GM12864 (cell line): ENCODE results near the gene SBDS.
"Not testable (repeated sequence)": the region's sequence is repeated elsewhere in the genome, so short reads cannot be mapped to it uniquely, and the experiment has no call there.

Experiments used
- DNase-seq: peaks from one replicate; pipeline ENCODE4 v3.0.0-alpha.2; 2011; ENCODE audit warnings: low read depth
- H3K4me3 ChIP-seq: 2 replicates; pipeline ENCODE4 v1.5.1; 2011; ENCODE audit warnings: mild to moderate bottlenecking, low read depth, low read length, control low read depth
- TF ChIP-seq, protein P1 (sequence below): IDR thresholded peaks from 2 replicates; pipeline ENCODE4 v1.5.1; 2011; ENCODE audit warnings: low read depth, mild to moderate bottlenecking, moderate library complexity, low read length, control low read depth, inconsistent platforms; ENCODE audit errors: missing control alignments

Gene SBDS

DNA sequence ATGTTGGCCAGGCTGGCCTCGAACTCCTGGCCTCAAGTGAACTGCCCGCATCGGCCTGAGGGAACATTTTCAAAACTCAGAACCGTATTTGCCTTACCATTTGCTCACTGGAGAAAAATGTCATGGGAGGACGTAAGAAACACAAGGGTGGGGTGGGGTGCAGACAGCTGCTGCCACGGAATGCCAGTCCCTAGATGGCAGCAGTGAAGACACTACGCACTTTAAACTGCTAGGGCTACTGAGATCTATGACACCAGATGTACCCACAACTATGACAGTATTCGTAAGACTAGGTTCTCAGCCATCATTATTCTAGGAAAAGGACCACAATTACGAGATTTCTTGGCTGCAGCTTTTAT lies 716 bp downstream of the SBDS start:
- TF ChIP-seq, protein P1, sequence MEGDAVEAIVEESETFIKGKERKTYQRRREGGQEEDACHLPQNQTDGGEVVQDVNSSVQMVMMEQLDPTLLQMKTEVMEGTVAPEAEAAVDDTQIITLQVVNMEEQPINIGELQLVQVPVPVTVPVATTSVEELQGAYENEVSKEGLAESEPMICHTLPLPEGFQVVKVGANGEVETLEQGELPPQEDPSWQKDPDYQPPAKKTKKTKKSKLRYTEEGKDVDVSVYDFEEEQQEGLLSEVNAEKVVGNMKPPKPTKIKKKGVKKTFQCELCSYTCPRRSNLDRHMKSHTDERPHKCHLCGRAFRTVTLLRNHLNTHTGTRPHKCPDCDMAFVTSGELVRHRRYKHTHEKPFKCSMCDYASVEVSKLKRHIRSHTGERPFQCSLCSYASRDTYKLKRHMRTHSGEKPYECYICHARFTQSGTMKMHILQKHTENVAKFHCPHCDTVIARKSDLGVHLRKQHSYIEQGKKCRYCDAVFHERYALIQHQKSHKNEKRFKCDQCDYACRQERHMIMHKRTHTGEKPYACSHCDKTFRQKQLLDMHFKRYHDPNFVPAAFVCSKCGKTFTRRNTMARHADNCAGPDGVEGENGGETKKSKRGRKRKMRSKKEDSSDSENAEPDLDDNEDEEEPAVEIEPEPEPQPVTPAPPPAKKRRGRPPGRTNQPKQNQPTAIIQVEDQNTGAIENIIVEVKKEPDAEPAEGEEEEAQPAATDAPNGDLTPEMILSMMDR: peak; percentile 37
- peak overlapping the region; percentile 60 for H3K4me3 ChIP-seq
- peak; percentile 24 for DNase-seq

- peak overlapping the region; percentile 60 for H3K4me3 ChIP-seq
- DNase-seq: not testable (repeated sequence)
Observed at GRCh38 chr7:66994051-66994450, 1.3 kb downstream of the SBDS start.

DNA sequence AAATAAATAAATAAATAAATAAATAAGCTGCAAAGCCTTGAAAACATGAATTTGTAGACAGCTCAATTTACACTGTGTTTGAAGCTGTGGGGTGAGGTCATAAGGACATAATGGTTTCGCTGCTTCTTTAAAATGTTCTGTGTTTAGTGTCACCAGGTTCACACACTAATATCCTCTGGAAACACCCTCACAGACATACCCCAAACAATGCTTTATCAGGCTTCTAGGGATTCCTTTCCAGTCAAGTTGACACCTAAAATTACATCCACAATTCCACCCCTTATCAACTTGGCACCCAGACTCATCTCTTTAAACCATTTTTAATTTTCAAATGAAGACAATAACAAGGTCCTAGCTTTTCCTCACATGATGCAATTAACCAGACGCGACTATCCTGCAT lies 5.8 kb downstream of the SBDS start:
- not testable (repeated sequence) for DNase-seq, H3K4me3 ChIP-seq

DNA sequence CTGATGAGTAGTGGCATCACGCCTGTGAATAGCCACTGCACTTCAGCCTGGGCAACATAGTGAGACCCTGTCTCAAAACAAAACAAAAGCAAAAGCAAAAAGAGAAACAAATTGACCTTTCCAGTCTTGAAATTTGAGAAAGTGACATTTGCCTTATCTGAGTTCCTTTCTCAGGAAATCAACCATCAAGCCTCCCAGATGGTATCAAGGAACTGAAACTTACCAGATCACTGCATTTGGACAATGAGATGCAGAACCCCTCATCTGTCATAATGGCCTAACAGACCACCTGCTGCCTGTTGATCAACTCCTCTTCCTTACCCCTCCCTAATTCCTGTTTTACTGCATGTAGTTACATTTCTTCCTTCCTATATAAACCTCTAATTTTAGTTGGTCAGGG lies 15.1 kb downstream of the SBDS start:
- not testable (repeated sequence) for H3K4me3 ChIP-seq, DNase-seq

GRCh38 chr7:66979013-66979412 lies 16.4 kb downstream of the SBDS start:
- DNase-seq: not testable (repeated sequence)

DNA sequence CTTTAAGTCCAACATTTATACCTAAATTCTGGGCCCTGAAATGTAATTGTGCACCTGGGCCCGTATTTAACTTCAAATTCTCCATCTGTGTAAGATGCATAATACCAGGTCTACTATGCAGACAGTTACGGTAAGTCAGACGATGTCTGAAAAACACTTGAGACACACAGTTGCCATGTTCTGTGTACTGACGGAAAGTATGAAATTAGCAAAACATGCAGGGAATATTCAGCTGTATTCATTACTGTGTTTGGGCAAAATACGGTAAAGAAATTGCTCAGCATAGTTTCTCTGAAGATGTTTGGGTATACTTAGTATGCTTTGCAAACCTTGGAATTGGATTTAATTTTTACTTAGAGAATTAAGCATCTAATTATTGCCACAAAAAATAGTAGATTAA lies 17.1 kb downstream of the SBDS start:
- not testable (repeated sequence) for H3K4me3 ChIP-seq, DNase-seq

More at GRCh38 chr7:66979013-66979412, 16.4 kb downstream of the SBDS start:
- not testable (repeated sequence) for H3K4me3 ChIP-seq

GRCh38 chr7:66974986-66975590 lies 20.3 kb downstream of the SBDS start:
- no peak for DNase-seq
- TF ChIP-seq, protein P1: no peak
- H3K4me3 ChIP-seq: no peak overlapping the region

GRCh38 chr7:66970310-66970709 lies 25.1 kb downstream of the SBDS start:
- no peak overlapping the region for H3K4me3 ChIP-seq
- DNase-seq: no peak
- TF ChIP-seq, protein P1: no peak

DNA sequence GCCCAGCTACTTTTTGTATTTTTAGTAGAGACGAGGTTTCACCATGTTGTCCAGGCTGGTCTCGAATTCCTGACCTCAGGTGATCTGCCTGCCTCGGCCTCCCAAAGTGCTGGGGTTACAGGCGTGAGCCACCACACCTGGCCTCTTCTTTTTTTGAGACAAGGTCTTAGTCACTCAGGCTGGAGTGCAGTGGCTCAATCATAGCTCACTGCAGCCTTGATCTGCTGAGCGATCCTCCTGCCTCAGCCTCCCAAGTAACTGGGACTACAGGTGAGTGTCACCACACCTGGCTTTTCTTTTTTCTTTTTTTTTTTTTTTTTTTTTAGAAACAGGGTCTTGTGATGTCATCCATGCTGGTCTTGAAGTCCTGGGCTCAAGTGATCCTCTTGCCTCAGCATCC lies 26.4 kb downstream of the SBDS start:
- not testable (repeated sequence) for H3K4me3 ChIP-seq, DNase-seq

- no peak overlapping the region for H3K4me3 ChIP-seq
- TF ChIP-seq, protein P1: no peak
- DNase-seq: no peak
Observed at GRCh38 chr7:66967029-66967428, 28.4 kb downstream of the SBDS start.

DNA sequence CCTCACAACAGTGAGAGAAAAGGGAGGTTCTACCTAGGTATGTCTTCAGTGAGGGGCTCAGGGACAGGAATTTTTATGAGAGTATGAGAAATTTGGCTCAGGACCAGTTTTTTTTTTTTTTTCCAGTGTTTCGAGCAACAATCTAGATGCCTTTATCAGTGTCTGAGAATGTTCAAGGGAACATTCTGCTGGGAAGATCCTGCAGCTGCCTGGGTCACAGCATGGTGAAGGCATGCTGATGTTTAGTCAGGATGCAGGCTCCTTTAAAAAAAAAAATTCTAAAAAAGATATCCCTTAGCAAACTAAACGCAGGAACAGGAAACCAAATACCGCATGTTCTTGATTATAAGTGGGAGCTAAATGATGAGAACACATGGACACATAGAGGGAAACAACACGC lies 31.0 kb downstream of the SBDS start:
- TF ChIP-seq, protein P1: no peak
- no peak overlapping the region for H3K4me3 ChIP-seq
- no peak for DNase-seq
